Skeletal muscle cell (primary cell): ENCODE results near the gene TCERG1L.

Experiments
- DNase-seq: peaks from one replicate; pipeline ENCODE4 v3.0.0-alpha.2; 2010; ENCODE audit warnings: low read depth
- H3K4me3 ChIP-seq: 2 replicates; pipeline ENCODE4 v1.5.1; 2011; ENCODE audit warnings: low read depth, mild to moderate bottlenecking, control low read depth, low read length, moderate library complexity

TCERG1L gene

GRCh38 chr10:131252567-131253276 is 58.8 kb downstream of the TCERG1L start:
- no peak overlapping the region for H3K4me3 ChIP-seq
- no peak for DNase-seq

- no peak overlapping the region for H3K4me3 ChIP-seq
- DNase-seq, result no peak
These were observed 60.4 kb downstream of the TCERG1L start for GRCh38 chr10:131251146-131251541.

GRCh38 chr10:131250454-131251145 is 60.9 kb downstream of the TCERG1L start:
- H3K4me3 ChIP-seq, result no peak overlapping the region

GRCh38 chr10:131249955-131250344 is 61.6 kb downstream of the TCERG1L start:
- no peak for DNase-seq
- H3K4me3 ChIP-seq, result no peak overlapping the region

More at GRCh38 chr10:131250454-131251145, 60.9 kb downstream of the TCERG1L start:
- DNase-seq, result no peak

GRCh38 chr10:131249238-131249954 is 62.1 kb downstream of the TCERG1L start:
- no peak for DNase-seq
- H3K4me3 ChIP-seq, result no peak overlapping the region

GRCh38 chr10:131248376-131249165 is 63.0 kb downstream of the TCERG1L start:
- H3K4me3 ChIP-seq, result no peak overlapping the region
- DNase-seq, result no peak

- H3K4me3 ChIP-seq, result no peak overlapping the region
- DNase-seq, result no peak
These were observed 63.6 kb downstream of the TCERG1L start for GRCh38 chr10:131247873-131248272.

- H3K4me3 ChIP-seq, result no peak overlapping the region
- no peak for DNase-seq
These were observed 64.7 kb downstream of the TCERG1L start for GRCh38 chr10:131246775-131247174.

- DNase-seq, result no peak
- H3K4me3 ChIP-seq, result no peak overlapping the region
These were observed 65.4 kb downstream of the TCERG1L start for GRCh38 chr10:131246089-131246488.

- DNase-seq, result no peak
- H3K4me3 ChIP-seq, result no peak overlapping the region
These were observed 66.0 kb downstream of the TCERG1L start for GRCh38 chr10:131245475-131246059.

- no peak for DNase-seq
- no peak overlapping the region for H3K4me3 ChIP-seq
These were observed 66.7 kb downstream of the TCERG1L start for GRCh38 chr10:131244836-131245235.

GRCh38 chr10:131243076-131243475 is 68.4 kb downstream of the TCERG1L start:
- H3K4me3 ChIP-seq, result no peak overlapping the region
- no peak for DNase-seq

GRCh38 chr10:131242007-131242406 is 69.5 kb downstream of the TCERG1L start:
- H3K4me3 ChIP-seq, result no peak overlapping the region
- DNase-seq, result no peak

- H3K4me3 ChIP-seq, result no peak overlapping the region
- no peak for DNase-seq
These were observed 70.8 kb downstream of the TCERG1L start for GRCh38 chr10:131240691-131241090.

- H3K4me3 ChIP-seq, result no peak overlapping the region
- no peak for DNase-seq
These were observed 71.6 kb downstream of the TCERG1L start for GRCh38 chr10:131239926-131240325.

GRCh38 chr10:131239450-131239849 is 72.1 kb downstream of the TCERG1L start:
- DNase-seq, result no peak
- no peak overlapping the region for H3K4me3 ChIP-seq

GRCh38 chr10:131238669-131239280 is 72.7 kb downstream of the TCERG1L start:
- DNase-seq, result no peak
- no peak overlapping the region for H3K4me3 ChIP-seq

- DNase-seq, result no peak
- H3K4me3 ChIP-seq, result no peak overlapping the region
These were observed 73.4 kb downstream of the TCERG1L start for GRCh38 chr10:131237991-131238651.
